ENCODE results near the gene MIB2.

DNA sequence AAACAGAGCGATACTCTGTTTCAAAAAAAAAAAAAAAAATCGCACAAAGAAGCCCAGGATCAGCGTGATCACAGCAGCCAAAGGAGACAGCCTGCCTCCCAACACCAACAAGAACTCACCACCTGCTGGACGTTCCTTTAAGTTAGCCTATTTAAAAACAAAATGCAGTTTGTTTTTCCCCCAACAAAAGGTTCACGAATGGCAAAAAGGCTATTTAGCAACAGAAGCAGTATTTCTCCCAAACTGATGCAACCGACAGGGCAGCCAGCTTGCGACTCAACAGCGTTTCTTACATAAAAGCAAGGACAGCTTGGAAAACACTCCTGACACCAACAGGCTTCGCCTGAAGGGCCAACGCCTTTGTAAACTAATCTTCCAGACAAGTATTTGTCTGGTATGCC, 47.4 kb upstream of the MIB2 start:
- TF ChIP-seq, protein P1, sequence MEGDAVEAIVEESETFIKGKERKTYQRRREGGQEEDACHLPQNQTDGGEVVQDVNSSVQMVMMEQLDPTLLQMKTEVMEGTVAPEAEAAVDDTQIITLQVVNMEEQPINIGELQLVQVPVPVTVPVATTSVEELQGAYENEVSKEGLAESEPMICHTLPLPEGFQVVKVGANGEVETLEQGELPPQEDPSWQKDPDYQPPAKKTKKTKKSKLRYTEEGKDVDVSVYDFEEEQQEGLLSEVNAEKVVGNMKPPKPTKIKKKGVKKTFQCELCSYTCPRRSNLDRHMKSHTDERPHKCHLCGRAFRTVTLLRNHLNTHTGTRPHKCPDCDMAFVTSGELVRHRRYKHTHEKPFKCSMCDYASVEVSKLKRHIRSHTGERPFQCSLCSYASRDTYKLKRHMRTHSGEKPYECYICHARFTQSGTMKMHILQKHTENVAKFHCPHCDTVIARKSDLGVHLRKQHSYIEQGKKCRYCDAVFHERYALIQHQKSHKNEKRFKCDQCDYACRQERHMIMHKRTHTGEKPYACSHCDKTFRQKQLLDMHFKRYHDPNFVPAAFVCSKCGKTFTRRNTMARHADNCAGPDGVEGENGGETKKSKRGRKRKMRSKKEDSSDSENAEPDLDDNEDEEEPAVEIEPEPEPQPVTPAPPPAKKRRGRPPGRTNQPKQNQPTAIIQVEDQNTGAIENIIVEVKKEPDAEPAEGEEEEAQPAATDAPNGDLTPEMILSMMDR (IDR thresholded peaks at IDR 0.05), result no peak
- TF ChIP-seq POLR2A (IDR thresholded peaks at IDR 0.05), result no peak
